GM18861 (cell line): Measurements from ENCODE around the gene BEGAIN.

ENCODE experiments used
- ATAC-seq: cut with Tn5 transposase; IDR thresholded peaks from one replicate; pipeline ENCODE4 v1.9.1; 2021; ENCODE audit not compliant: unreplicated experiment

Gene BEGAIN

DNA sequence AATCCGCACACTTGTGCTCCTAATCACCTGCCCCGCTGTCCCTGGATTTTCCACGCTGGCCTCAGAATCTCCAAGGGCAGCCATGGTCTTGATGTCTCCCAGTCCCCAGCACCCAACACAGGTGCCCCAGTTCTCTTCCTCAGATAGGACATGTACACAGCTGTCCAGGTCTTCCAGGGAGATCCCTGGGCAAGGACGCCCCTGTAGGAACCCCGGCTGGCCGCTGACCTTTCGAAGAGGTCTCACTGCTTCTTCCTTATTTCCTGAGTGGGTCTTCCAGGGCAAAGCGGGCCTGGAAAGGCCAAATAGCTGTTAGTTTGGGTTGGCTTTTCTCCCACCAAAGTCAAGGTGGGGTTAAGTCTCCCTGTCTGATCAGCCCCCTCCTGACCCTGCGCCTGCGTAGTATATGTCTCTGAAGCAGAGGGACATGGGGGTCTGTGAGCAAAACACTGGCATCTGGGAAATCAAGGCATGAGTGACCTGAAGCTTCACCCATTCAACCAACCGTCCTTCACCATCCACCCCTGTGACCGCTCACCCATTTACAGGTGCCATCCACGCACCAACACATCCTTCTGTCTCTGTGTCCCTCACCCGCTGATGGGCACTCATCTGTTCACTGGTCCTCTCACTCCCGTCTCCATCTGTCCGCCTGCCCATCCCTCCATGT is 4.6 kb downstream of the BEGAIN start:
- ATAC-seq = no peak

DNA sequence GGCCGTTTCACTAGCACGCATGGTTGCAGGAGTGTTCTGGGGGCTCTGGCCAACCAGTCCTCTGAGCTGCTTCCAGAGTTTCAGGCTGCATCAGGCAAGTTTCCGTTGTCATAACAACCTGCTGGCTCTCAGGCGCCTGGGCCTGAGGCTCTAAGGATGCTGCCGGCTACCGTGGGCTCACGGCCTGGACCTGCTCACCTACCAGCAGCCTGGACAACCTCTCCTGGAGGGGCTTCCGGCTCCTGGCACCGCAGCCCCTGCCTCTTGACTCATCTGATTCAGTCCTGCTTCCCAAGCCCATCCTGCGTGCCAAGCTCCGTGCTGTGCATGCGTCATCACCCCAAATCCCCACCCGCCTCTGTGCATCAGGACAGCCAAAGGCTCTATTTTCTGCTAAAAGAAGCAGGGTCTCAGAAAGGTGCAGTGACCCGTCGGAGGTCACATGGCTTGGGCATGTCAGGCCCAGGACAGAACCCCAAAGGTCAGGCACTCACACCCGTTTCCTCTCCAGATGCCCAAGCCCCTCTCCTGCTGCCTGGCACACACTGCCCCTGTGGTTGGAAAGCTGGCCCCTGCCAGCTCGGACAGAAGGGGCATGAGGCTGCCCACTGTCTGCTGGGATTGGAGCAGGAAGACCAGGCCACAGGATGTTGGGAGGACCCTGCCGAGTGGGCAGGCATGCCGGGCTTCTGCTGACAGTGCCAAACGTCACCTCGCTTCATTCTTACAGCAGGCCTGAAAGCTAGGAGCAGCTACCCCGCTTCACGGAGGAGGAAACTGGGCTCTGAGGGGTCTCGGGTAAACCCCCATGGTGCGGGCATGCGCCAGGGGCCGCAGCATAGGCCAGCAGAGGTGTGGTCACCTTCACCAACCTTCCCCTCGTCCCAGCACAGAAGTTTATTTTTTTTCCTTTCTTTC is 5.7 kb downstream of the BEGAIN start:
- ATAC-seq = no peak

DNA sequence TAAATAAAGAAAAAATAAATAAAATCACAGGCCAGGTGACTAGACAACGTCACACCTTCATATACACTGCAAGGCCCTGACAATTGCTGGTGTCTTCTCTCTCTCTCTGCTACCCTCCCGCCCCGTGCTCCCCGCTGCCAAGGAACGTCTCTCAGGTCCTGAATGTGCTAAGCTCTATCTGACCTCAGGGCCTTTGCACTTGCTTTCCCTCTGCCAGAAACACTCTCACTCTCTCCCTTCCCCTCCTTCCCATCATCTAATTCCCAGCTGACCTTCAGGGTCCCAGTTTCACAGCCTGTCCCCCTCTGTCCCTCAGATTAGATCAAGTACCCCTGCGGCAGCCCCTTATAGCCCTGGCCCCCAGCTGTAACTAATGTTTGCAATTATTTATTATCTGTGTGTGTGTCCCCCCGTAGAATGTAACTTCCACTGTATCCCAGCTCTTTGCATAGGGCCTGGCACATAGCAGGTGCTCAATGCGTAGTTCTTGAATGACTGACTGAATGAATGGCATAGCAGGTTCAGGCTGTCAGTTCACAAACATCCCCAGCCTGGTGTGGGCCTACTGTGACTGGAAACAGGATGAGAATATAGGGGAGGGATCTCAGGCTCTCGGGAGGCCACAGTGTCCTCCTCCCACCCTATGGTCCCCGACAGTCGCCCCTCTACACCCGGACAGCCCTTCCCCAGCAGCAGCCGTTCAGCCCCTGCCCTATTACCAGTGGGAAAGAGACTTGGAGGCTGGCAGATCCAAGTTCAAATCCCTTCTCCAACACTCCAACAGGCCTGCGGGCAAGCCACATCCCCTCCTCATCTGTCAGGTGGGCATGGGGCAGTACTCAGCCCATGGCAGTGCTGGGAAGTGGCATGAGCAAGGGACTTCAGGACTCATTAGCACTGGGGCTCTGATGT is 6.6 kb downstream of the BEGAIN start:
- no peak for ATAC-seq

DNA sequence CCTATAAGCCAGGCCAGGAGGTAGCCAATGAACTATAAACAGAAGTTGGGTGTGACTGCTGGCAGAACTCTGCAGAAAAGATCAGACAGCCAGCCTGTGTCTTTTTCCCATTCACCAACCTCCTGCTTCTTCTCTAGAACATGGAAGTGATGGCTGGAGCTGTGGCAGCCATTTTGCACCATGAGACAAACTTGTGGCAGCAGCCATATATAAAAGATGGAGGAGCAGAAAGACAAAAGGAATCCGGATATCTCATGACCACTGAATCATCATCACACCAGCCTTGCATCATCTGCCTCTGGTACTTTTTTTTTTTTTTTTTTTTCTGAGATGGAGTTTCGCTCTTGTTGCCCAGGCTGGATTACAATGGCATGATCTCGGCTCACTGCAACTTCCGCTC is 8.7 kb downstream of the BEGAIN start:
- ATAC-seq = no peak

DNA sequence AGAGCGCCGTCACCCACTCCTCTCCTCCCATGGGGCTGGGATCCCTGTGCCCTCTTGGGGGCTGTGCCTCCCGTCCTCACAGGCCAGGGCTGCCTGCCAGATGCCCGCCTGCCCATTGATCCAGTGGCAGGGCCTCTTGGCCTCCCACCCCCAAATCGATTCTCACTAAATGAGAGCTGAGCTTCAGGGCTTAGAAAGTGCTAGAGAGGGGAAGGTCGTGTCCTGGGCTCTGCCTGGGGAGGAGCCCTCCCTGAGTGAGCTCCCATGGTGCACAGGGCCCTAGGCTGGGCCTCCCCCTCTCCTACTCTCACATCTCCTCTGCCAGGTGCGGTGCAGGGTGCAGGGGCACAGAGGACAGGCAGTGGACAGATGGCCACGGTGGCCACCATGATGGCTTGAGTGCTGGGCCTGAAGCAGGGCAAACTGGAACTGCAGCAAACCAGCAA is 9.2 kb downstream of the BEGAIN start:
- ATAC-seq = no peak

DNA sequence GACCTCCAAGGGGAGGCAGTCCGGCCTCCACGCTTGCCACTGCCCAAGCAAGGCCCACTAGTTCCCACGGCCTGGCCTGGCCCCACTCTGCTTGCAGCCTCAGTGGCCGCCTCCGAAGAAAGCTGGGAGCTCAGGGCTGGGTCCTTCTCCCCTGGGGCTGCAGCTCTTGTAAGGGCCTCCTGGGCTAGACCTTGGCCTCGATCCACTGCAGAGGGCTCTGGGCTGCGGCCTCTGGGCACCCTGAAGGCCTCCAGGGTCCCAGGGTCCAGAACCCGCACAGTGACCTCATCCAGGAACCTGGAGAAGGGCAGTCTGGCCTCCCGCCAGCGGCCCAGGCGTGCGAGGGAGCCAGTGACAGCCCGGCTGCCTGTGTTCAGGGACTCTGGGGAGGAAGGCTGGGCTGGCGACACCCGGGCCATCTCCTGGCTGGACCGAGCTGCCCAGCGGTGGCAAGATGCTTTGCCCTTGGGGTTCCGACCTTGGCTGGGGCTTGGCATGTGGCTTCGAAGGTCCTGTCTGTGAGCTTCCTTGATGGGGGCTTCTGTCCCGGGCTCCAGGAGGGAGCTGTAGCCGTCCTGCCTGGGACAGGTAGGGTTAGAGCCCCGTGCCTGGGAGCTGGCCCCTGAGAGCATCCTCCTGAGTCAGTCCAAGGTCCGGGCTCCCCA is 9.8 kb downstream of the BEGAIN start:
- no peak for ATAC-seq

GRCh38 chr14:100576091-100577085 is 10.8 kb downstream of the BEGAIN start:
- ATAC-seq = no peak

DNA sequence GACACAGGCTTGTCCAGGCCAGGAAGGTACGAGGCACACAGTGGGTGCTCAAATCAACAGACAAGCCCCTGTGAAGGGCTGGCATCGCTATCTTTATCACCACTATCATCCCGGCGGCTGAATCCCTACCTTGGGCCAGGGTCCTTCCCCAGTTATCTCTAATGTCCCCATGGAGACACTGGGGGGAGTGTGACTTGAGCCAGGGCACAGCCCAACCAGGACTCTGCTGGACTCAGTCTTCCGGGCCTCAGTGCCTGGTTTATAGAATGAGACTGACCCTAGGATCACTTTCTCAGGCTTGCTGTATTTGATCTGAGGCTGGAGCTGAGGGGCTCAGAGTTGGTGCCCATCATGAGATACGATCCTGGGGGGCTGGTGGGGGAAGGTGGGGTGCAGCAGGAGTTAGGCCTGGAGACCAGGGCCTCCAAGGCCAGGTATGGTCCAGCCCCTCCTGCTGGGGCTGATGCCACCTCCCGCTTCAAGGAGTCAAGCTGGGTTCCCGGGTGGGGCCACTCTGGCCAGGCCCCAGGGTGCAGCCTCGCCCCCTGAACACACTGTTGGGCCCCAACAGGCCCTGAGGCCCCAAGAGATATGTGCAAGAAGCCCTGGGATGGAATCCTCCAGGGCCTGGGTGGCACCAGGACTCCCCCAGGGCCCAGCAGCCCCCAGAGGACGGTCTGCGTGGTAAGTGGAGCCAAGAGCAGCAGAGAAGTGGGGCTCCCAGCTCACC is 11.8 kb downstream of the BEGAIN start:
- no peak for ATAC-seq

DNA sequence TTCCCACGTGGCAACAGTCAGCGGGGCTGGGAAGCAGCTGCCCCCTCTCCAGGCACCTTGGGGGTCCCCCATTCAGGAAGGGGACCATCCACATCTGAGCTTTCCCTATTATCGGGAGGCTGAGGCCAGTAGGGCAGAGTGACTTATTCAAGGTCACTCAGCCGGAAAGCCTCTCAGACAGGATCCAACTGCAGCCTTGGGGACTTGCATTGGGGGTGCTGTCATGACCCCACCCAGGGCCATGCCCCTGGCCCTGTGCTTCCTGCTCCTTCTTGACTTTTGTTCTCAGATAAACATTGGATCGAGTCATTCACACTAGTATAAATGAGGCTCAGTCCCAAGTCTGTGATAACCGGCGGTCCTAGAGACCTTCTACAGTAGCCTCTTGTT is 12.6 kb downstream of the BEGAIN start:
- no peak for ATAC-seq

DNA sequence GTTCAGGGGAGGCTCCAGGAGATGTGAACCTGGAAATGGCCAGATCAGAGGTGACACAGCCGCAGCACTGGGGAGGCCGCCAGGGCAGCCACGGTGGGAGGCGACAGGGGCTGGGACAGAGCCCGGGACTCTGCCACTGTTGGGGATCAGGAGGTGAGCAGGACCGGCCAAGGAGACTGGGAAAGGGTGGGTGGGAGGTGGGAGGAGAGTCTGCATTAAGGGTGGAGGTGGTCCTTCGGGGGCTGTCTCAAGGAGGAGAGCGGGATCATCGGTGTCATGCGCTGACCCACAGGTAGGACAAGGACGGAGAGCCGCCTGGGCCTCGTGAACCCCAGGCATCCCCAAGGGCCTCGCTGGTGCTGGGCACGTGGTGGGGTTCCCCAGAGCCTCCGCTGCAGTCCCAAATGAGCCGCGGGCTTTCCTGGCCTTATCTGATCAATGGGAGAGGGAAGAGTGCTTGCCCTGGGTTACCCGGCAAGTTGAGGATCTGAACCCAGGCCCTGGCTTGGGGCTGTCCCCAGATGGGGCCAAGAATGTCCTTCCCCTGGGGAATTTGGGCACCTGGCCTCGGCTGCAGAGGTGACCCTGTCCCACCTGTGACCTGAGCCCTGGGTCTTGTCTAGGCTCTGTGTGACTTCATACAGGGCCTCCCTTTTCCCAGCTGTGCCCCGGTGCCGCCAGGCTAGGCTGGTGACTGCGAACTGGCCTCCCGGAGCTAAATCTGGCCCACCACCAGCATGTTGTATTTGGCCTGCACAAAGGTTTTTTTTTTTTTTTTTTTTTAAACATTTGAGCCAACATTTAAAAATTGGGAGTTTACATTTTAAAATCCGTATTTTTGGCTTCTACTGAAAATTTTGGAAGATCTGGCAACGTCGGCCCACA is 13.2 kb downstream of the BEGAIN start:
- no peak for ATAC-seq

GRCh38 chr14:100573002-100573756 is 14.0 kb downstream of the BEGAIN start:
- no peak for ATAC-seq

- ATAC-seq = no peak
Measured at GRCh38 chr14:100572543-100572942, 14.7 kb downstream of the BEGAIN start.

DNA sequence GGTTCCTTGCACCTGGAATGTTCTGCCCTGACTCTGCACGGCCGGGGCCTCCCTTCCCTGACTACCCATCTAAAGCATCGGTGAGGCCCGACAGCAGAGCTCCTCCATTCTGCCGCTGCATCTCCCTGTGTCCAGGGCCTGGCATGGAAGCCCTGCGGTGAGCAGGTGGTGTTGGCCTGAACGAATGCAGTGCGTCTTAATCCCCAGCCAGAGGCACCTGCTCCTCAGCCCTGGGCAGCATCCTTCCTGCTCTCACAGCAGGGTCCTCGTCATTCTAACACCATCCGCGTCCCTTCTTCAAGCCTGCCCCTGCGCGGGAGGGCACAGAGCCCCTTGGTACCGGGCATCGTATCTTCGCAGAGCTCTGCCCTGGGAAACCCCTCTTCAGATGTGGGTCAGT is 15.4 kb downstream of the BEGAIN start:
- no peak for ATAC-seq

- ATAC-seq = no peak
Measured at GRCh38 chr14:100570726-100571454, 16.3 kb downstream of the BEGAIN start.

GRCh38 chr14:100569734-100570286 is 17.4 kb downstream of the BEGAIN start:
- no peak for ATAC-seq
